Parathyroid adenoma (tissue), 2 donors: ENCODE measurements around the gene NPAS1.

Experiments used
- H2AFZ ChIP-seq: fragments of 300-600 bp; sonication (generic); one replicate; pipeline ENCODE4 v1.7.0; 2017; ENCODE audit warnings: antibody characterized with exemption, mild to moderate bottlenecking
- H3K27ac ChIP-seq: fragments of 300-600 bp; sonication (generic); one replicate; pipeline ENCODE4 v1.7.0; 2017
- H3K27me3 ChIP-seq: fragments of 300-600 bp; sonication (generic); one replicate; pipeline ENCODE4 v1.7.0; 2017; ENCODE audit warnings: low read length; ENCODE audit not compliant: control insufficient read depth, insufficient read depth
- H3K36me3 ChIP-seq: fragments of 300-600 bp; sonication (generic); one replicate; pipeline ENCODE4 v1.7.0; 2017; ENCODE audit warnings: low read length; ENCODE audit not compliant: control insufficient read depth, insufficient read depth
- H3K4me1 ChIP-seq: fragments of 300-600 bp; sonication (generic); one replicate; pipeline ENCODE4 v1.7.0; 2017; ENCODE audit warnings: control low read depth
- H3K4me2 ChIP-seq: fragments of 300-600 bp; sonication (generic); one replicate; pipeline ENCODE4 v1.7.0; 2017; ENCODE audit warnings: low read length
- H3K4me3 ChIP-seq: fragments of 300-600 bp; sonication (generic); one replicate; pipeline ENCODE4 v1.7.0; 2017; ENCODE audit warnings: low read depth, low read length
- H3K79me2 ChIP-seq: fragments of 300-600 bp; sonication (generic); one replicate; pipeline ENCODE4 v1.7.0; 2017; ENCODE audit warnings: control low read depth
- H3K9ac ChIP-seq: fragments of 300-600 bp; sonication (generic); one replicate; pipeline ENCODE4 v1.7.0; 2017; ENCODE audit warnings: mild to moderate bottlenecking
- H3K9me3 ChIP-seq: fragments of 300-600 bp; sonication (generic); one replicate; pipeline ENCODE4 v1.7.0; 2017; ENCODE audit warnings: low read length; ENCODE audit not compliant: control insufficient read depth
- CTCF ChIP-seq: fragments of 300-600 bp; sonication (generic); IDR thresholded peaks from one replicate; pipeline ENCODE4 v1.7.0; 2017; ENCODE audit warnings: antibody characterized with exemption, mild to moderate bottlenecking
- donor health status: primary hyperparathyroidism.

NPAS1 gene

DNA sequence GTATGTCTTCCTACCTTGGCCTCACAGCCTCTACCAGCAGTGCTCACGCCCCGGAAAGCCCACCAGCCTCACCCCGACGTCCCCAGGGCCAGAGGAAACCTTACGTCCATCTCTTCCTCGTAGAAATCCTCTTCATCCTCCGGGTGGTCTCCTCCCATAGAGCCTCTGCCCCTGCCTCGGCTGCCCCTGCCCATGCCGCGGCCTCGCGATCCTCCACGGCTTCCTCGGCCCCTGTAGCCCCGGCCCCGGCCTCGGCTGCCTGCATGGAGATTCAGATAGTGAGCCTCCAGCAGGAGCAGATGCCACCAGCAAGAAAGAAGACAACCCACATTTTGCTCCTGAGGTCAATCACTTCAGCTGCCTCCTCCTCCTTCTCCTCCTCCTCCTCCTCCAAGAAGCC is 66.6 kb downstream of the NPAS1 start:
- TF ChIP-seq CTCF, result no peak
- H3K4me1 ChIP-seq, result peaks cover 21% of the 10 kb centered on the region
- H2AFZ ChIP-seq, result no peak overlapping the region
- no peaks in the 10 kb centered on the region for H3K27me3 ChIP-seq
- H3K79me2 ChIP-seq, result peaks cover 3% of the 10 kb centered on the region
- H3K27ac ChIP-seq, result no peak overlapping the region
- H3K4me2 ChIP-seq, result no peak overlapping the region
- H3K9me3 ChIP-seq, result no peaks in the 10 kb centered on the region
- no peaks in the 10 kb centered on the region for H3K36me3 ChIP-seq
- H3K4me3 ChIP-seq, result no peak overlapping the region
- no peak overlapping the region for H3K9ac ChIP-seq

DNA sequence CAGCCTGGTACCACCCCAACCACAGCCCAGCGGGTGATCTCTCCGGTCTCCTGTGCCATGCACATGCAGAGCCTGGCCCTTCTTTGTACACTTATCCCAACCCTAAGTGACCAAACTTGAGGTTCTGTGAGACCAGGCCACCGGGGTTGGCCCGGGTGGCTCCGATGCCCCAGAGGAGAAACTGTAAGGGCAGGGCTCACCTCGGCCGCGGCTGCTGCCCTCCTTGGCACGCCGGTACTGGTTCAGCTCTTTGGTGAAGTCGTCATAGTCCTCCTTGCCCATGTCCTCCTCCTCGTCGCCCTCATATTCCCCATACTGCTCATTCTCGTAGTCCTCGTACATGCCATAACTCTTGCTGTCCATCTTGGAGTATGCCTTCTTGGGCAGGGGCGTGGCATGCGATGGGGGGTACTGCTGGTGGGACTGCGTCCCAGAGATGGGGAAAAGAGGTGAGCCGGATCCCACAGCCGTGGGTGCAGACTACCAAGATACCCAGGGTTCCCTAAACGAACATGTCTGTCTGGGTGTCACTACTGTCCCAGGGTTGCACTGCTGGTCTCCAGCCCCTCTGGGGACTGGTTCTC is 70.2 kb downstream of the NPAS1 start:
- Histone ChIP-seq H3K4me3 (no peak overlapping the region), H3K4me1 (peaks cover 16% of the 10 kb centered on the region), H2AFZ (no peak overlapping the region), H3K27ac (no peak overlapping the region), H3K9ac (no peak overlapping the region), H3K79me2 (peaks cover 4% of the 10 kb centered on the region), H3K4me2 (no peak overlapping the region), H3K27me3 (no peaks in the 10 kb centered on the region), H3K9me3 (no peaks in the 10 kb centered on the region), H3K36me3 (no peaks in the 10 kb centered on the region)
- no peak for TF ChIP-seq CTCF

DNA sequence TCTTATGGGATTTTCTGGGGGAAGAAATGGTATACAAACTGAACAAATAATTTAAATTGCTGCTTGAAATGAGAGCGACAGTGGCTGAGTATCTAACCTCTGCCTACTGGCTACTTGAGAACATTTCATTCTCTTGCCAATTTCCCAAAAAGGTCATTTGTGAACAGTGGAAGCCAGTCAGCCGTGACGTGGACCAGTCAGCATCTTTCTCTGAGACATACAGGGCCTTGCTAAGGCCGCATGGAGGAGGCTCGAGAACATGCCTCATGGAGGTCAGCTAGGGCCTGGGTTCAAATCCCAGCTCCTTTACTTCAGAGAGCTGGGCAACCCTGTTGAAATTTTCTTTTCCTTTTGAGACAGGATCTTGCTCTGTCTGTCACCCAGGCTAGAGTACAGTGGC is 73.6 kb downstream of the NPAS1 start:
- Histone ChIP-seq H3K36me3 (no peaks in the 10 kb centered on the region), H2AFZ (no peak overlapping the region), H3K27me3 (no peaks in the 10 kb centered on the region), H3K79me2 (peaks cover 4% of the 10 kb centered on the region), H3K27ac (peak overlapping the region; percentile 86), H3K9me3 (no peaks in the 10 kb centered on the region), H3K9ac (no peak overlapping the region), H3K4me2 (peak overlapping the region; percentile 53), H3K4me3 (no peak overlapping the region), H3K4me1 (peaks cover 42% of the 10 kb centered on the region)
- TF ChIP-seq CTCF, result no peak

DNA sequence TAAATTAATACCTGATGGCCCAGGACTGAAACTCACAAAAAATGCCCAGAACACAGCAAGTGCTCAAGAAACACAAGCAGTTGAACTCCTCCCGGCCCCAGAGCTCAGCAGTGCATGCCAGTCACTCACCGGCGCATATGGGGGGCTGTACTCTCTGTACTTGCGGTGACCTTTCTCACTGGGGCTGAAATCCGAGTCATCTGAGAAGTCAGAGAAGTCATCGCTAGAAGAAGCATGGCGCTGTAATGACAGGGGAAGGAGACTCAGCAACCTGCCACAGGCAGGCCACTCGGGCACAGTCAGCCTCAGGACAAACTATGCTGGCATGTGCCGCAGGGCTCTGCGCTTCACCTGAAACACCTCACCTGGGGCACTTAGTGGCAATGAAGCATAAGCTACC is 74.2 kb downstream of the NPAS1 start:
- no peak for TF ChIP-seq CTCF
- Histone ChIP-seq H3K36me3 (no peaks in the 10 kb centered on the region), H3K27ac (peak overlapping the region; percentile 86), H2AFZ (peak overlapping the region; percentile 57), H3K4me1 (peaks cover 45% of the 10 kb centered on the region), H3K9ac (no peak overlapping the region), H3K27me3 (no peaks in the 10 kb centered on the region), H3K4me2 (peak overlapping the region; percentile 53), H3K4me3 (no peak overlapping the region), H3K79me2 (peaks cover 5% of the 10 kb centered on the region), H3K9me3 (no peaks in the 10 kb centered on the region)
